Choroid plexus epithelial cell (primary cell): ENCODE results near the gene CYP2R1.

Experiments used
- DNase-seq: peaks from one replicate; pipeline ENCODE4 v3.0.0-alpha.2; 2010; ENCODE audit warnings: low read depth
- H3K4me3 ChIP-seq: 2 replicates; pipeline ENCODE4 v1.5.1; 2011; ENCODE audit warnings: low read depth, mild to moderate bottlenecking, control low read depth, low read length, moderate library complexity
- TF ChIP-seq, protein P1 (sequence below): conservative IDR thresholded peaks from 2 replicates; pipeline ENCODE4 v1.5.1; 2011; ENCODE audit warnings: low read depth, mild to moderate bottlenecking, control low read depth, inconsistent platforms, low read length, moderate library complexity

CYP2R1 gene

DNA sequence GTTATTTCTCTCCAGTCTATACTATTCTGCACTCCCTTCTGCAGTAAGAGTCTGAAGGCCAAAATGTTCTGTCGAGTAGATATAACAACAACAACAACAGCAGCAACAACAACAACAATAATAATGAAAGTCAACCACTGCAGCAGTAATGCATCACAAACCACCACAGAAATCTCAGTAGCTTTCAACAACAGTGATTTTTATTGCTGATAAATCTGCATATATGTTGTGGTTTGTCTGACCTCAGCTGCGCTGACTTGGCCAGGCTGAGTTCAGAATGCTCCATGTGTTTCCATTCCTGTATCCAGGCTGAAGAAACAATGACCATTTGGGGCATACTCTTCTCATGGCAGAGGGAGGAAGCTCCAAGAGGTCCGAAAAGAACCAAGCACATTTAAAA is 32.3 kb upstream of the CYP2R1 start:
- H3K4me3 ChIP-seq = no peak overlapping the region
- DNase-seq = no peak
- TF ChIP-seq, protein P1, sequence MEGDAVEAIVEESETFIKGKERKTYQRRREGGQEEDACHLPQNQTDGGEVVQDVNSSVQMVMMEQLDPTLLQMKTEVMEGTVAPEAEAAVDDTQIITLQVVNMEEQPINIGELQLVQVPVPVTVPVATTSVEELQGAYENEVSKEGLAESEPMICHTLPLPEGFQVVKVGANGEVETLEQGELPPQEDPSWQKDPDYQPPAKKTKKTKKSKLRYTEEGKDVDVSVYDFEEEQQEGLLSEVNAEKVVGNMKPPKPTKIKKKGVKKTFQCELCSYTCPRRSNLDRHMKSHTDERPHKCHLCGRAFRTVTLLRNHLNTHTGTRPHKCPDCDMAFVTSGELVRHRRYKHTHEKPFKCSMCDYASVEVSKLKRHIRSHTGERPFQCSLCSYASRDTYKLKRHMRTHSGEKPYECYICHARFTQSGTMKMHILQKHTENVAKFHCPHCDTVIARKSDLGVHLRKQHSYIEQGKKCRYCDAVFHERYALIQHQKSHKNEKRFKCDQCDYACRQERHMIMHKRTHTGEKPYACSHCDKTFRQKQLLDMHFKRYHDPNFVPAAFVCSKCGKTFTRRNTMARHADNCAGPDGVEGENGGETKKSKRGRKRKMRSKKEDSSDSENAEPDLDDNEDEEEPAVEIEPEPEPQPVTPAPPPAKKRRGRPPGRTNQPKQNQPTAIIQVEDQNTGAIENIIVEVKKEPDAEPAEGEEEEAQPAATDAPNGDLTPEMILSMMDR = no peak

DNA sequence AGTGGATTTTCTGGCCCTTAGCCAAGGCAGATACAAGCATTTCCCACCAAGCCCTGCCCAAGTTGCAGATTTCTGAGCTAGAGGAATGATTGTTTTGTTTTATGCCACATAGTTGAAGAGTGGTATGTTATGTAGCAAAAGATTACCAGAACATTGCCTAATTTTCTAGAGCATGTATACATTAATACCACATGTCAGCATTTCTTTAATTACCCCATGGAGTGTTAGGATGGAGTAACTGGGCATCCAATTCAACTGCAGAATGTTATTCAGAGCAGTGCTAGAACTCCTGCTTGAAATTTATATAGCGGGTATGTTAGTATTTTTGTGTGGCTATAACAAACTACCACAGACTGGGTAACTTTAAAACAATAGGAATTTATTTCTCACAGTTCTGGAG is 24.4 kb upstream of the CYP2R1 start:
- TF ChIP-seq, protein P1 = no peak
- no peak for DNase-seq
- no peak overlapping the region for H3K4me3 ChIP-seq

DNA sequence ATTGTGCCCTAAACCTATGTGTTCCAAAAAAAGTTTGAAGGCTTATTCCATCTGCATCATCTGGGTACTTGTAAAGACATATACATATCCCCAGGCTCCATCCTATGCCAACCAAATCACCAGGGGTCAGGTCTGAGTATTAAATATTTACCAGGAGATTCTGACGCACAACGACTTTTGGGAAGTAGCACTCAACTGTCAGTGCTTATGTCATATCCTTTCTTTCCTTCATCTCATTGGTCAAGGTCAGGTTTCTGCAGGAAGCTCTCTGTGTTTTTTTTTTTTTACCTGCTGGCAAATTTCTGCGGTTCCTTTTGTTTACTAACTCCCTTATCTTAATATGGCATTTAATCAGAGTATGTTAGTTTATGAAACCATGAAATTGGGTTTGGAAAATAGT is 22.5 kb upstream of the CYP2R1 start:
- no peak overlapping the region for H3K4me3 ChIP-seq
- no peak for DNase-seq
- TF ChIP-seq, protein P1 = no peak

DNA sequence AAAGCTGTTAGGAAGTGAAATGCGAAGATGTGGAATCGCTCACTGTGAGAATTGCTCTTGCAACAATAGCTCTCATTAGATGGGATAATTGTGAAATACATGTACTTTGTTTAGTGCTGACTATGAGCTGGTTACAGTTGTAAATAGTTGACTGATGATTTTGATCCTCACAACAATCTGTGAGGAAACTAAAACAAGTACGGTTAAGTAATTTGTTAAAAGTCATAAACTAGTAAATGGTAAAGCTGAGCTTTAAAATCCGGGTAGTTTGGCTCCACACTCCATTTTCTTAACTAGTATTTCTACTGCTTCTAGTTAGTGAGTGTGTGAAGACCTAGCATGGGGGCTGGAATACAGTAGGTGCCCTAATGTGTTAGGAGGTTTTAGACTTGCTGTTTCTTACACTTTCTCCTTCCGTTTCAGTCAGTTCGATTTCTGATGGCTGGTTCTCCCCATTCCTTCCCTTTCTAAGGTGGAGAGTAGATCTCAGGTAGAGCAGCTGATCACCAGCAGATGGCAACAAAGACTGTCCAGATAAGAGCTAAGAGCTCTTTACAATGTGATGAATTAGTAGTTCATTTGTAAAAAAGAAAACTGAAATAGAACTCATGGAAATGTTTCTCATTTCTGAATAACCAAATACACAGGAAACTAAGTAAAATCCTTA is 16.3 kb upstream of the CYP2R1 start:
- no peak overlapping the region for H3K4me3 ChIP-seq
- TF ChIP-seq, protein P1 = peak; percentile 77
- peak; percentile 76 for DNase-seq

DNA sequence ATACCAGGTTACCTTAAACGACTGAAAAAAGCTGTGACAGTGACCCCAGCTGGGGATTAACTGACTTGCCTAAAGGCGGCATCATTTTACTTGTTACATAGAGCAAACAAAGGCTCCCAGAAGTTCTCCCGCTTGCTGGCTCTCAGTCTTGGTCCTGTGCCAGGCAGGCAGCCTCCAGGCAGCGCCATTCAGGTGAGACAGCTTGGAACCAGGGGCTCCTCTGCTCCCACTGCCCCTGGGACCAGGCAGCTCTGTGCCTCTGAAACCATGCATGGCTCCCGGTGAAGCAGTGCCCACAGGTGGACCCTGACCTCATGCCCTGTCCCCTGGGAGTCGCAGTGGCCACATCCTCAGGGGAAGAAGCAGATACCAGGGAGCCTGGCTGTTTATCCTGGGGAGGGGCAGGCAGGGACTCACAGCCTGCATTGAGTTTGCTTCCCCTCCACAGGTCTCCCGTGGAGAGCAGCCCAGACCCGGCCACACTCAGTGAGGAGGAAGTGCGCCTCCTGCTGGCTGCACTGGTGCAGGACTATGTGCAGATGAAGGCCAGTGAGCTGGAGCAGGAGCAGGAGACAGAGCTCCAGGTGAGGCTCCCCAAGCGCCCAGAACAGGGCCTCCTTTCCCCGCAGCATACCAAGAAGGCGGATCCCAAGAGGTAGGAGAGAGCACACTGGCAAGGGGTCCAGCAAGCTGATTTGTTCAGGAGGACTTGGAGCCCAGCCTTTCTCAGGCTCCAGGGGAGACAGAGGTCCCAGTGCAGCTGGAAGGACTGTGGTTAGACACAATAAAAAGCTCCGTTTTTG is 15.6 kb upstream of the CYP2R1 start:
- TF ChIP-seq, protein P1 = peak; percentile 82
- DNase-seq = peak; percentile 64
- no peak overlapping the region for H3K4me3 ChIP-seq

DNA sequence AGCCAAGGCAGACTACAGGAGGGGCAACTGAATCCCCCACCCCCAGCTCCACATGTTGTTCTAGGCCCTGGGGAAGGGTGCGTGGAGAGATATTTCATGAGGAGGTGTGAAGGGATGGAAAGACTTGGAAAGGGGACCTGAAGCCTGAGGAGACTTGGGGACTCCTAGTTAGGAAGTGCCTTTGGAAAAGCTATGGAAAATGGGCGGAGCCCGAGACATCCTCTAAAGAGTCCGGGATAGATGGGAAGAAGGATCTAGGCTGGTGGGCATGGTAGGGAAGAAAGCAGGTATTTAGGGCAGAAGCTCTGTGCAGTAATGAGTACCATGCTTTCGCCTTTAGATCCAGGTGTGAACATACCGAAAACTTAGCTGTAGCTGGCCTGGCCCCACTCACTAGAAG is 15.0 kb upstream of the CYP2R1 start:
- TF ChIP-seq, protein P1 = no peak
- no peak for DNase-seq
- H3K4me3 ChIP-seq = no peak overlapping the region

DNA sequence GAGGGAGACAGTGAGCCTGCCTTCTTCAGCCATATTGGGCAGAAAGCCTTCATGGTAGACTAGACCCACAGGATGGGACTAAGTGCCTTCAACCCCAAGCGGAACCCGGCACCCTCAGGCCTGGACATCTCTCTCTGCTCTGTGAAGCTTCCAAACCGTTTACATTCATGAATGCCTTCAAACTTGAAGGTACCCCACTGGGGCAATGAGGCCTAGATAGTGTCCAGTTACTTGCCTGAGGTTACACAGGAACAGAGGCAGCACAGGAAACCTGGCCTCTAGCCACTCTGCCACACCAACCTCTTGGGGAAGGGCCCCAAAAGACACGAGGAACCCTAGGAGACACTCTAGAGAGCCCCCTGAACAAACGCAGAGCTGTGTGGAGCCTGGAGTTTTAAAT is 14.5 kb upstream of the CYP2R1 start:
- DNase-seq = no peak
- TF ChIP-seq, protein P1 = no peak
- H3K4me3 ChIP-seq = no peak overlapping the region
